Sigmoid colon (tissue), 7 donors: ENCODE results near the gene MBIP. TPM values are rescaled to one million over a fixed set of nuclear protein-coding genes. Genes with fewer than 3 reads are reported as not detected.

ENCODE experiments used
- DNase-seq: peaks from one replicate; pipeline ENCODE4 v3.0.0-alpha.2; 2019
- H3K27ac ChIP-seq, 4 donors: fragments of 200-600 bp; sonication (generic); one replicate each; pipeline ENCODE4 v1.5.1; 2016 to 2019; ENCODE audit warnings: mild to moderate bottlenecking in 1 of 4
- H3K27me3 ChIP-seq, 3 donors: fragments of 200-600 bp; sonication (generic); one replicate each; pipeline ENCODE4 v1.5.1; 2019; ENCODE audit warnings: mild to moderate bottlenecking in 1 of 3
- H3K36me3 ChIP-seq, 4 donors: fragments of 200-600 bp; sonication (generic); one replicate each; pipeline ENCODE4 v1.5.1; 2016 to 2019
- H3K4me1 ChIP-seq, 4 donors: fragments of 200-600 bp; sonication (generic); one replicate each; pipeline ENCODE4 v1.5.1; 2017 to 2019
- H3K4me3 ChIP-seq, 4 donors: fragments of 200-600 bp; sonication (generic); one replicate each; pipeline ENCODE4 v1.5.1; 2017 to 2019; ENCODE audit warnings: mild to moderate bottlenecking in 2 of 4, moderate library complexity in 1 of 4
- H3K9me3 ChIP-seq, 4 donors: fragments of 200-600 bp in 3 of 4; sonication (generic) in 3 of 4; one replicate each; pipeline versions ENCODE4 v1.5.1 to v1.6.1; 2013 to 2019
- EP300 ChIP-seq, 4 donors: sonication (generic); formaldehyde crosslinking; IDR thresholded peaks; one replicate each; pipeline ENCODE4 v1.6.1; 2017; ENCODE audit warnings: antibody characterized with exemption in 4 of 4
- POLR2A ChIP-seq, 2 donors: fragments of 450-650 bp; IDR thresholded peaks; one replicate each; pipeline ENCODE4 v1.6.1; 2016; ENCODE audit warnings: antibody characterized with exemption in 2 of 2, mild to moderate bottlenecking in 2 of 2, moderate library complexity in 2 of 2
- POLR2AphosphoS5 ChIP-seq, 4 donors: sonication (generic); formaldehyde crosslinking; IDR thresholded peaks; one replicate each; pipeline ENCODE4 v1.6.1; 2017; ENCODE audit warnings: antibody characterized with exemption in 4 of 4
- WGBS, 2 donors: extraction: QIAGEN DNeasy Blood & Tissue Kit; methylation state at CpG; one replicate each; pipeline ENCODE4 v1.1.7; 2013; 5-methylcytosine and 5-hydroxymethylcytosine counted together
- intact Hi-C: fragments of 100-400 bp; cut with DNase I; formaldehyde crosslinking; loops from one replicate; pipeline ENCODE4 v1.15.1; 2023
- polyA plus RNA-seq, 3 donors: library from polyadenylated mRNA; stranded (reverse); fragments of 200-250 nt; gene quantifications; one replicate each; pipeline ENCODE4 v1.2.3, GENCODE V29; 2013
- total RNA-seq, 4 donors: library from RNA; depleted of rRNA; stranded (reverse); fragments of >200 nt; gene quantifications; one replicate each; pipeline ENCODE4 v1.1.0, GENCODE V29; 2016
- TF ChIP-seq, protein P1 (sequence below), 4 experiments: fragments of 450-650 bp in 3 of 4; fragments of 200-600 bp in 1 of 4; IDR thresholded peaks; one replicate each; pipeline ENCODE4 v1.5.1; 2016 to 2019; ENCODE audit warnings: antibody characterized with exemption in 4 of 4, mild to moderate bottlenecking in 3 of 4, moderate library complexity in 2 of 4
- donor health status: healthy with polysubstance abuse.
- donor health status: Bipolar disorder and iron deficiency.
- donor health status: healthy.

Gene MBIP
- total and polyA plus RNA-seq, 7 donors: 12.4 to 26.4 (median 22.2) TPM

DNA sequence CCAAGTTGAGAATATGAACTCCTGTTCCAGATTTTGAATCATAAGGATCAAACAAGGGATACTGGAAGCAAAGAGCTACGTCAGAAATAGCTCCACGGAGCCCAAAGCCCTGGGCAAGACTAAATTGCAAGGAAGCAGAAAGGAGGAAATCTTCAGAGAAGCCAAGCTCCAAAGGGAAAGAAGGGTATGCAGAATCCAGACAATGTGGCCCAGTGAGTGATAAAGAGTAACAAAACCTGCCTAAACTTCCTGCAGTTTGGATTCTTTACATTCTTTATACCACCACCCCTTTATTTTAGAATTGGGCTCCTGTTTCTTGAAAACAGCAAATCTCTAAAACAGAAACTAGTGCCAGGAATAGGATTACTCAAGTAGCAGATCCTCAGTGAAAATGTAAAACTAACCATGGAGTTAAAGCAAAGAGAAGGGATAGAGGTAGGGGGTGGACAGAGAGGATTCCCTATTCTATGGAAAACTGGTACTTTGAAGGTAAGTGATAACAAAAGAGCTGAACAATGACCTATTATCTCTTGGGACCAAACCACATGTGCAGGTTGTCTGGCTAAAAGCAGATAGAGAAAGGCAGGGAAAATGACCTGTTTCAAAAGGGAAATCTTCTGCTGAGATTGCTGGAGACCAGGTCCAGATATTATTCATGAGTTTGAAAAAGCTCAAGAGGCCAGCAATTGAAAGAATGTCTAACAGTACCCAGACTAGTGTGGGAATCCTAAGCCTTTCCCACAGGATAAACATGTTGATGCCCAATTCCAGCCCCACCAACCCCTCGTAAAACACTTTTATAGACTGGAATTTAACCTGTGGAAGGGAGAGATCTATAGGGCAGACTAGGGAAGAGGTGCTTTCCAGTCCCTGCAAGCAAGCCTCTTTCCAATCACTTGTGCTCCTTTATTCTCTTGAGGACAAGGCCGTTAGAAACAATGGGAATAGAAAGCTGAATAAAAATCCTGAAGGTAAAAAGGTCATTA is 24.5 kb downstream of the MBIP start:
- Histone ChIP-seq H3K9me3 (no peaks in the 10 kb centered on the region), H3K4me3 (no peak overlapping the region), H3K4me1 (no peaks in the 10 kb centered on the region), H3K36me3 (peaks cover 11 to 54% (median 19%) of the 10 kb centered on the region in 4 donors), H3K27ac (no peak overlapping the region), H3K27me3 (no peaks in the 10 kb centered on the region)
- TF ChIP-seq POLR2AphosphoS5 (IDR thresholded peaks at IDR 0.05) (no peak), POLR2A (IDR thresholded peaks at IDR 0.05) (no peak), EP300 (IDR thresholded peaks at IDR 0.05) (no peak)
- TF ChIP-seq, protein P1, sequence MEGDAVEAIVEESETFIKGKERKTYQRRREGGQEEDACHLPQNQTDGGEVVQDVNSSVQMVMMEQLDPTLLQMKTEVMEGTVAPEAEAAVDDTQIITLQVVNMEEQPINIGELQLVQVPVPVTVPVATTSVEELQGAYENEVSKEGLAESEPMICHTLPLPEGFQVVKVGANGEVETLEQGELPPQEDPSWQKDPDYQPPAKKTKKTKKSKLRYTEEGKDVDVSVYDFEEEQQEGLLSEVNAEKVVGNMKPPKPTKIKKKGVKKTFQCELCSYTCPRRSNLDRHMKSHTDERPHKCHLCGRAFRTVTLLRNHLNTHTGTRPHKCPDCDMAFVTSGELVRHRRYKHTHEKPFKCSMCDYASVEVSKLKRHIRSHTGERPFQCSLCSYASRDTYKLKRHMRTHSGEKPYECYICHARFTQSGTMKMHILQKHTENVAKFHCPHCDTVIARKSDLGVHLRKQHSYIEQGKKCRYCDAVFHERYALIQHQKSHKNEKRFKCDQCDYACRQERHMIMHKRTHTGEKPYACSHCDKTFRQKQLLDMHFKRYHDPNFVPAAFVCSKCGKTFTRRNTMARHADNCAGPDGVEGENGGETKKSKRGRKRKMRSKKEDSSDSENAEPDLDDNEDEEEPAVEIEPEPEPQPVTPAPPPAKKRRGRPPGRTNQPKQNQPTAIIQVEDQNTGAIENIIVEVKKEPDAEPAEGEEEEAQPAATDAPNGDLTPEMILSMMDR (IDR thresholded peaks at IDR 0.05): no peak
- DNase-seq: no peak
- WGBS, 2 donors: 24 to 59% methylated on average over 4 of the region's 4 CpGs
- intact Hi-C loops: no loop called here

DNA sequence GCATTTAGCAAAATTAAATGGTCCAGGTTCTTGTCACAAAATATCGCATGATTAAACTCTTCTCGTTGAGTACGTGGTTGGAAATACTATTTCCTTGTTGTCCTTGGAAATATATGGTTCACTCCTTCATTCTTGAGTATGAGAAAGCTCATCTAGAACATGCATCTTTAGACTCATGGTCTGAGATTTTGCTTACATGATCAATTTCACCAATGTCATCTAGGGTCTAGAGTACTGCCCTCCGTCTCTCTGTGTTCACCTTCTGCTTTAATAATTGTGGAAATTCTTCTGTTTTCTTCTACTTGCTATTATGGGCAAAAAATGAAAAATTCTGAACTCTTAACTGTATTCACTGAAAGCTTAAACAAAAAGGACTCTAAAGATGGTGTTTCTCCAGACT is 25.9 kb downstream of the MBIP start:
- intact Hi-C loops: no loop called here
- H3K4me3 ChIP-seq: no peak overlapping the region
- H3K36me3 ChIP-seq: peaks cover 11 to 40% (median 18%) of the 10 kb centered on the region in 4 donors
- H3K27ac ChIP-seq: no peak overlapping the region
- H3K27me3 ChIP-seq: no peaks in the 10 kb centered on the region
- H3K4me1 ChIP-seq: no peaks in the 10 kb centered on the region
- DNase-seq: no peak
- WGBS, 2 donors: 98% methylated on average over 4 of the region's 4 CpGs
- no peaks in the 10 kb centered on the region for H3K9me3 ChIP-seq
- TF ChIP-seq POLR2AphosphoS5 (IDR thresholded peaks at IDR 0.05) (no peak), POLR2A (IDR thresholded peaks at IDR 0.05) (no peak), EP300 (IDR thresholded peaks at IDR 0.05) (no peak)
- TF ChIP-seq, protein P1 (IDR thresholded peaks at IDR 0.05): no peak

DNA sequence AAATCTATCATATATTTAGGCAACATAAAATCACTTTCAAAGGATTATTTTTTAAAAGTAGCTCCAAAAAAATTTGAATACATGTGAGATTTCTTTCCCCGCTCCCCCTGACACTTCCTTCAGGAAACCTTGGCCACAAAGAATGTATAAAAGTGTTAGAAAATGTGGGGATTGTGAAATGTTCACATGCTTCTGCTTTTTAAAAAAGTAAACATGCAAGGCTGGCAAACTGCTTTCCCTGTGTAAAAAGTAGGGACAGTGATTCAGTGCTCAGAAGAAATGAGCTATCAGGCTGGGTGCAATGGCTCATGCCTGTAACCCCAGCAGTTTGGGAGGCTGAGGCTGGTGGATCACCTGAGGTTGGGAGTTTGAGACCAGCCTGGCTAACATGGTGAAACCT is 26.6 kb downstream of the MBIP start:
- 0% methylated on average over 1 of the region's 1 CpG for WGBS, 2 donors
- Histone ChIP-seq H3K4me1 (no peaks in the 10 kb centered on the region), H3K27ac (no peak overlapping the region), H3K4me3 (no peak overlapping the region), H3K9me3 (no peaks in the 10 kb centered on the region), H3K27me3 (no peaks in the 10 kb centered on the region), H3K36me3 (peaks cover 11 to 33% (median 18%) of the 10 kb centered on the region in 4 donors)
- TF ChIP-seq POLR2AphosphoS5 (IDR thresholded peaks at IDR 0.05) (no peak), POLR2A (IDR thresholded peaks at IDR 0.05) (no peak), EP300 (IDR thresholded peaks at IDR 0.05) (no peak)
- TF ChIP-seq, protein P1 (IDR thresholded peaks at IDR 0.05): no peak
- intact Hi-C loops: no loop called here
- DNase-seq: no peak

DNA sequence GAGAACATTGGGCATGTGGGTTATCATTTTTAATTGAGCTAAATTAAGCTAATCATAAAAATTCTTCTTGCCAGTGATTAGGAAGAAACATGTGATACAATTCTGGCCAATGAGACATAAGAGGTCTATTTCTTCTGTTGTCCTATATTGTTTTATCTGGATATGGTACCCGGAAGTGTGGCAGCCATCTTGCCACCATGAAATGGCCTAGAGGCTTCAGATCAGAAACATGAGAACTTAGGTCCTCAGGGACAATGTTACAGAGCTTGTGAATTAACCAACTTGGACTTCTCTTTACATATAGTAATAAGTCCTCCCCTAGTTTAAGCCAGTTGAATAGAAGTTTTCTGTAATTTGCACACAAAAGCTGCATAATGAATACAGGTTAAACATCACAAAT is 30.5 kb downstream of the MBIP start:
- Histone ChIP-seq H3K4me3 (no peak overlapping the region), H3K27me3 (no peaks in the 10 kb centered on the region), H3K27ac (no peak overlapping the region), H3K4me1 (no peaks in the 10 kb centered on the region), H3K36me3 (peaks cover 0 to 3% (median 0%) of the 10 kb centered on the region in 4 donors), H3K9me3 (no peaks in the 10 kb centered on the region)
- WGBS, 2 donors: 92 to 94% methylated on average over 1 of the region's 1 CpG
- TF ChIP-seq, protein P1 (IDR thresholded peaks at IDR 0.05): no peak
- no peak for TF ChIP-seq EP300 (IDR thresholded peaks at IDR 0.05)
- no peak for TF ChIP-seq POLR2AphosphoS5 (IDR thresholded peaks at IDR 0.05)
- no peak for TF ChIP-seq POLR2A (IDR thresholded peaks at IDR 0.05)
- intact Hi-C loops: no loop called here
- DNase-seq: no peak
